Caco-2 (cell line): Measurements from ENCODE around the gene ATF6B. TPM values are rescaled to one million over a fixed set of nuclear protein-coding genes. Genes with fewer than 3 reads are reported as not detected.

Experiments used
- BruUV-seq: library from RNA; stranded (reverse); fragments of 400-500 nt; replicated peaks from 2 replicates; lab custom pipeline; 2021; lab: Mats Ljungman, UMichigan
- CTCF ChIA-PET: fragments of 300-600 bp; sonication (Branson Sonifier 250); formaldehyde crosslinking; loops from one replicate; lab custom pipeline; 2022; ENCODE audit warnings: antibody characterized with exemption; lab: Charles Lee
- POLR2A ChIA-PET: fragments of 300-600 bp; sonication (Branson Sonifier 250); formaldehyde crosslinking; loops from one replicate; lab custom pipeline; 2022; ENCODE audit warnings: antibody characterized with exemption; lab: Charles Lee
- DNase-seq, 2 experiments: peaks; one replicate each; pipeline versions ENCODE4 v3.0.0 to v3.0.0-alpha.2; 2020 to 2022
- H3K27me3 ChIP-seq: replicated peaks from 2 replicates; pipeline ENCODE4 v1.6.0; 2011; ENCODE audit warnings: low read length; ENCODE audit not compliant: control insufficient read depth, insufficient read depth
- H3K36me3 ChIP-seq: 2 replicates; pipeline ENCODE4 v1.5.1; 2011; ENCODE audit warnings: low read length; ENCODE audit not compliant: control insufficient read depth, insufficient read depth
- H3K4me1 ChIP-seq: fragments of 250-450 bp; sonication (Bioruptor Pico); 2 replicates; pipeline ENCODE4 v1.5.1; 2020; ENCODE audit warnings: mild to moderate bottlenecking
- H3K4me3 ChIP-seq: 2 replicates; pipeline ENCODE4 v1.5.1; 2011; ENCODE audit warnings: low read depth, mild to moderate bottlenecking, control low read depth, low read length
- H3K9me3 ChIP-seq: fragments of 250-450 bp; sonication (Bioruptor Pico); 2 replicates; pipeline ENCODE4 v1.5.1; 2020; ENCODE audit warnings: mild to moderate bottlenecking, moderate library complexity
- H3K27ac Mint-ChIP-seq: one replicate; pipeline ENCODE4 v1.8.0; 2022; ENCODE audit warnings: mixed read lengths; ENCODE audit not compliant: unreplicated experiment
- H3K27me3 Mint-ChIP-seq: one replicate; pipeline ENCODE4 v1.8.0; 2022; ENCODE audit warnings: mixed read lengths; ENCODE audit not compliant: insufficient read depth, unreplicated experiment
- H3K36me3 Mint-ChIP-seq: one replicate; pipeline ENCODE4 v1.8.0; 2022; ENCODE audit warnings: mild to moderate bottlenecking, mixed read lengths; ENCODE audit not compliant: insufficient read depth, unreplicated experiment
- H3K4me1 Mint-ChIP-seq: one replicate; pipeline ENCODE4 v1.8.0; 2022; ENCODE audit warnings: low read depth, mixed read lengths; ENCODE audit not compliant: unreplicated experiment
- H3K4me3 Mint-ChIP-seq: one replicate; pipeline ENCODE4 v1.8.0; 2022; ENCODE audit warnings: mild to moderate bottlenecking, moderate library complexity, mixed read lengths; ENCODE audit not compliant: unreplicated experiment
- H3K9me3 Mint-ChIP-seq: one replicate; pipeline ENCODE4 v1.8.0; 2022; ENCODE audit warnings: mixed read lengths; ENCODE audit not compliant: unreplicated experiment
- CTCF ChIP-seq, 2 experiments: fragments of 200-600 bp in 1 of 2; IDR thresholded peaks; 1 replicate in 1 of 2; 2 replicates in 1 of 2; pipeline versions ENCODE4 v1.5.1 to v1.8.0; 2011 to 2022; ENCODE audit warnings: antibody characterized with exemption in 1 of 2, control low read depth in 1 of 2, inconsistent platforms in 1 of 2, low read depth in 1 of 2, low read length in 1 of 2, mild to moderate bottlenecking in 1 of 2, moderate library complexity in 1 of 2; ENCODE audit not compliant: insufficient read depth in 1 of 2, severe bottlenecking in 1 of 2, unreplicated experiment in 1 of 2
- intact Hi-C: fragments of 100-400 bp; cut with micrococcal nuclease; formaldehyde crosslinking; loops from one replicate; pipeline ENCODE4 v1.10.0; 2022; ENCODE audit not compliant: unreplicated experiment
- total RNA-seq: library from RNA; stranded (reverse); gene quantifications from 2 replicates; pipeline ENCODE4 v1.2.3, GENCODE V29; 2022

ATF6B gene
- total RNA-seq, 1 experiment from 2014 or later: 64.9 TPM

GRCh38 chr6:32156891-32157290 is 28.8 kb upstream of the ATF6B start:
- peaks cover 24% of the 10 kb centered on the region for H3K4me1 ChIP-seq
- intact Hi-C loops: no loop called here
- Mint-ChIP-seq H3K4me3 (no peak overlapping the region), H3K36me3 (peaks cover 70% of the 10 kb centered on the region), H3K27me3 (no peaks in the 10 kb centered on the region), H3K27ac (no peak overlapping the region), H3K9me3 (no peaks in the 10 kb centered on the region), H3K4me1 (peaks cover 19% of the 10 kb centered on the region)
- DNase-seq: no peak
- CTCF ChIA-PET: no interaction called here
- peaks cover 7% of the 10 kb centered on the region for H3K36me3 ChIP-seq
- H3K4me3 ChIP-seq: no peak overlapping the region
- TF ChIP-seq CTCF (IDR thresholded peaks at IDR 0.05; ENCODE audit: insufficient read depth in 1 of 2, low read depth in 1 of 2, low read length in 1 of 2, severe bottlenecking in 1 of 2, unreplicated experiment in 1 of 2): no peak
- POLR2A ChIA-PET: no interaction called here
- no TSS peak for BruUV-seq
- H3K9me3 ChIP-seq: no peaks in the 10 kb centered on the region
- H3K27me3 ChIP-seq: no peaks in the 10 kb centered on the region

- H3K27ac Mint-ChIP-seq: peak overlapping the region; percentile 96
- CTCF ChIA-PET: interaction anchor here (0.8 to 1.1 kb wide), 5 partner anchors 10 to 114 kb away, joined by 3 to 11 read pairs (median 3); partner anchors contain the start of genes ATF6B and EGFL8
- DNase-seq: peak; percentile 83
- H3K27me3 Mint-ChIP-seq: no peaks in the 10 kb centered on the region
- Histone ChIP-seq H3K27me3 (no peaks in the 10 kb centered on the region), H3K9me3 (no peaks in the 10 kb centered on the region), H3K36me3 (peaks cover 6% of the 10 kb centered on the region), H3K4me1 (peaks cover 24% of the 10 kb centered on the region), H3K4me3 (peak overlapping the region; percentile 90)
- no TSS peak for BruUV-seq
- peaks cover 55% of the 10 kb centered on the region for H3K36me3 Mint-ChIP-seq
- H3K9me3 Mint-ChIP-seq: no peaks in the 10 kb centered on the region
- peak overlapping the region; percentile 86 for H3K4me3 Mint-ChIP-seq
- intact Hi-C loops: loop anchor here (1.0 kb wide), 5 partner anchors 14 to 93 kb away; partner anchors contain the start of gene RNF5
- H3K4me1 Mint-ChIP-seq: peaks cover 19% of the 10 kb centered on the region
- POLR2A ChIA-PET: interaction anchor here (0.5 kb wide), 1 partner anchor 16 kb away, joined by 3 read pairs; no protein-coding TSS in a partner anchor
- TF ChIP-seq CTCF (IDR thresholded peaks at IDR 0.05; ENCODE audit: insufficient read depth in 1 of 2, low read depth in 1 of 2, low read length in 1 of 2, severe bottlenecking in 1 of 2, unreplicated experiment in 1 of 2): peak; percentile 71 to 80
These were observed 26.6 kb upstream of the ATF6B start for GRCh38 chr6:32154514-32155161.

- BruUV-seq: TSS peak; percentile 41
- ChIA-PET POLR2A (interaction anchor here (0.5 to 1.5 kb wide), 5 partner anchors 15 to 818 kb away, joined by 3 to 13 read pairs (median 5); partner anchors contain the start of gene FKBPL), CTCF (interaction anchor here (0.6 to 1.6 kb wide), 11 partner anchors 9 to 113 kb away, joined by 3 to 11 read pairs (median 4); partner anchors contain the start of genes ATF6B, EGFL8 and FKBPL)
- Mint-ChIP-seq H3K4me1 (peaks cover 18% of the 10 kb centered on the region), H3K4me3 (peak within 1 kb of the TSS; percentile 86), H3K27ac (peak within 1 kb of the TSS; percentile 96), H3K36me3 (peaks cover 47% of the 10 kb centered on the region), H3K27me3 (no peaks in the 10 kb centered on the region), H3K9me3 (no peaks in the 10 kb centered on the region)
- peak within 1 kb of the TSS; percentile 90 for H3K4me3 ChIP-seq
- peak; percentile 43 to 45 for TF ChIP-seq CTCF (IDR thresholded peaks at IDR 0.05; ENCODE audit: insufficient read depth in 1 of 2, low read depth in 1 of 2, low read length in 1 of 2, severe bottlenecking in 1 of 2, unreplicated experiment in 1 of 2)
- intact Hi-C loops: loop anchor here (1.0 kb wide), 6 partner anchors 14 to 93 kb away; partner anchors contain the start of genes FKBPL and RNF5
- DNase-seq: peak; percentile 86 to 88
- H3K27me3 ChIP-seq: no peaks in the 10 kb centered on the region
- peaks cover 6% of the 10 kb centered on the region for H3K36me3 ChIP-seq
- peaks cover 24% of the 10 kb centered on the region for H3K4me1 ChIP-seq
- no peaks in the 10 kb centered on the region for H3K9me3 ChIP-seq
These were observed 25.8 kb upstream of the ATF6B start, which contains the start of gene PPT2 for GRCh38 chr6:32153564-32154513. PPT2 (plus strand) TSS chr6:32154141; CDS start chr6:32154595, 454 bp downstream.
